ENCODE data around the gene ANKRD7.

GRCh38 chr7:118233799-118234198, 9.3 kb downstream of the ANKRD7 start:
- TF ChIP-seq CTCF (IDR thresholded peaks at IDR 0.05; ENCODE audit: low read length), result no peak
- no peak for TF ChIP-seq EZH2 (optimal IDR thresholded peaks at IDR 0.05; ENCODE audit: low read depth, low read length)

Data from MM.1S (cell line).